ENCODE data around the gene EPHB1. TPM values are rescaled to one million over a fixed set of nuclear protein-coding genes. Genes with fewer than 3 reads are reported as not detected.

EPHB1 gene
- total RNA-seq, 1 donor from 2014 or later, result 8.1 TPM

DNA sequence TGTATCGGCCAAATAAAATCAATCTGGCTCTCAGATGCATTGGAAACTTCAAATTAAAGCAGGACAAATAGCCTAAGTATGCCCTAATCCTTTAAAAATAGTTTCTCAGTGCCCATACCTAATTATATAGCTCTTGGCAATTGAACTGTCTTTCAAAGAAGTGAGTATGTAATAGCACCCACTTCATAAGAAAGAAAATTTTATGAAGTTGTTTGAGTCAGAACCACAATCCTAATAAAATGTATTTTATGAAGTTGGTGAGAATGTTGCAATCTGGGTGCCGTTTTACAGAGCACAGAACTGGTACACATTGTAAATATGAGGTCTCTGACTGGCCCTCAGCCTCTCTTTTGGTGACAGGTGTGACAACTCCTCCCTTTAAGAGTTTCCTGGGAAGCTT is 45.4 kb downstream of the EPHB1 start:
- intact Hi-C loops (cut with micrococcal nuclease), result no loop called here

DNA sequence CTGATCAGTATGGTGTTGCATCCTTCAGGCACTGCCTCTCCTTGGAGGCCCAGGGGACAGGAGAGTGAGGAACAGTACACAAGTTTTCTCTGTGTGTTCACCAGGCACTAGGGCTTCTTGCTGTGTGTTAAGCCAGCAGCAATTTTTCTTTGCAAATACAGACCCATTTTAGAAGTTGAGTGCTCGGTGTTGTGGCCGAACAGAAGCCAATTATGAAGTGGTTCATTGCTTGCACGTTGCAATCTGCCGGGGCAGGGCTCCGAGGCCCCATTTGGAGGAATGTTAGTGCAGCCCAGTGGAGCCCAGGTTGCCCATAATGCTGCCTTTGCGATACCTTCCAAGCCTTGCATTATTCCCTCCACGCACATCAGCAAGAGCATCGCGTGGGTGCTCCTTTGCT is 51.0 kb downstream of the EPHB1 start:
- intact Hi-C loops (cut with micrococcal nuclease), result no loop called here

DNA sequence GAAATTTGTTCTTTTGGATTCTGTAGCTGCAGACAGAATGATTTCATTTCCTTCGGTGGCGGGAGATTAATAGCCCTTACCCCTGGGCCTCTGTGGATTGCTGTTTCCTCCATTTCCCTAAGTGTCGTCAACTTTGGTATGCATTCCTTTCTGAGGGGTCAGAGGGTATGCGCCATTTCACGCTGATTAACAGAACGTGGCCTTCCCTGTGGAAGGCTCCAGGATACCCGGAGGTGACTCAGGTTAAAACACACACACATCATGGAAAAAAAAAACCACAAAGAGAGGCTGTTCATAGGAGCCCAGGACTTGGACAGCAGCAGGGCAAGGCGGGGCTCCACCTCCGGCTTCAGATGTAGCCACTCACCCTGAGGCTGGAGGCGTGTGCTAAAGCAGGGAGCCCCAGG is 51.9 kb downstream of the EPHB1 start:
- intact Hi-C loops (cut with micrococcal nuclease), result no loop called here

DNA sequence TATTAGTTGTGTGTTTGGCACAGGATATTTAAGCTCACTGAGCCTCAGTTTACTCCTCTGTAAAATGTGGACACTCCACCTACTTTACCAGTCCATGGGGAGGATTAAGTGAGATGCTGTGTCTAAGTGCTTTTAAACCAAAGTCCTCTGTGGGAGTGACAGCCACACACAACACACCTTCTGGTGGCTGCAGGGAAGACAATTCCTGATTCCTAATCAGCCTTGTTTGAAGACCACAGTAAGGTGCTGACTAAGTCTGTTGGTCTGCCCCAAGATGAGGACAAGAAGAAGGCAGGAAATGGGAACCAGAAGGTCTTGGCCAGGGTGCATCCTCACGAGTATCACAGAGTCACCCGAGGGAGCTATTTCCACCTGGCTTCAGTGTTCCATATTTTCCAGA is 52.3 kb downstream of the EPHB1 start:
- intact Hi-C loops (cut with micrococcal nuclease), result no loop called here

DNA sequence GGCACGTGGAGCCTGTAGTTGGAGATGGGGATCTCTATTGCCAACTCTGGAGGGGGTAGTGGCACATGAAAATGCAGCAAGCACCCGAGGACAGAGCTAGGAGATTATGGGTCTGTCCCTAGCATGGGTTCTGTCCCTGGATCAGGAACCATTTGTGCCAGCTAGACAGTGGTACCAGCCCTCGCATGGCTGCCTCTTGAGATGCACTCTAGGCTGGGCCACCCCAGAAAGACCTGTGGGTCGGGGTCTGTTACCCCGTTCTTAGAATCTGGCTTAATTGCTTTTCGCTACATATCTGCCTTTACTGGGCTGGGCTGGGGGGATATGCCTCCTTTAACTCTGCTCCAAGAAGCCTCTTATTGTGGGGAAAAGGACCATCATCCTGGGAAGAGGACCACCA is 54.5 kb downstream of the EPHB1 start:
- intact Hi-C loops (cut with micrococcal nuclease), result no loop called here

DNA sequence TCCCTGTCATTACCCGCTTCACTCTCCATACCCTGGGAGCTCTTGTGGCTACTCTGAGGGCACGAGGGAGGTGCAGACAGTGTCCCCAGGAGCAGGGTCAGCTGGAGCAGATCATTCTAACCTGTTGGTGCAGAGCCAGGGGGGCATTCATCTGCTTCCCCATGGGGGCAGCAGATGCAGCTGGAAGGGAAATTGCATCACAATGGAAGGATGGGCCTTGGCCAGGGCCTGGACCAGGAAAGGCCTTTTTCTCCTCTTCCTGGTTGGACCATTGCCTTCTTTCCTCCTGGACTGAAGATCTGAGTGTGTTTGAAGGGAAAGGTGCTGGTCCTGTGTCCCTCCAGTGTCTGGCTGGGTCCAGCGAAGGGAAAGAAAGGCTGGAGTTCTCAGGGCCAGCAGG is 55.7 kb downstream of the EPHB1 start:
- intact Hi-C loops (cut with micrococcal nuclease), result no loop called here

DNA sequence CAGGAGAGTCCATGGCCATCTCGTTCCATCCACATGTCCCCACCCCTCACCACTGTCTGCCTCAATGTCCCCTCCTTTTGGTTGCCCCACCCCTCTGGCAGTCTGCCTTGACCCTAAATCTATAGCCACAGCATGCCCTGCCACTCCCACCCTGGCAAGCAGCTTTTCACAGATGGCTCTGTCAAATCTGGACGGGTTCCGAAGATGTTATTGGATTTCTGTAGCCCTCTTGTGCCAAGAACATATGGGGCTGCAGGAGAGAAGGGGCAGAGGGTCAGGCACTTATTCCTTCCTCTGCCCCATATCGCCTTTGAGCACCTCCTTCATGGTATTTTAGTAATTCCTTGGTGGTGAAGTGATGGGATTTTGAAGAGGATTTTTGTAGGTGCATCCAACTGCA is 57.1 kb downstream of the EPHB1 start:
- intact Hi-C loops (cut with micrococcal nuclease), result loop anchor here (2.0 kb wide), 1 partner anchor 49 kb away; no protein-coding TSS in a partner anchor

DNA sequence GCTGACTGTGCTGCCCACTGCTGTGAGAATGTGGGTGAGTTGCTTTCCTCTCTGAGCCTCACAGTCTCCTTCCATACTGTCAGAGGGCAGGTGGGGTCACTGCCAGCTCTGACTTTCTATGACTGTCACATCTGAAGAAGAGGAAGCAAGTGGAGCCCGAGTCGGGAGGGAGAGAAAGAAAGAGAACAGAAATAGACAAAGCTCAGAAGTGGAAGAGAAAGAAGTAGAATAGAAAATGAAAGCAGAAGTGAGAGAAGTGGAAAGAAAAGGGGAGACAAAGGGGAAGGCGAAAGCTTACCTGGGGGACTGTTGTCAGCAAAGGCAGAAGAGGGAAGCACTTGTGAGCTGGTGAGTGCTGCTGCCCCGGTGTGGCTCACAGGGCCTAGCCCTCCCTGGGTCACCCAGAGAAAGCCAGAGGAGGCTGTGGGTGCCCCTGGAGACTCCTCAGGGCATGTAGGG is 57.9 kb downstream of the EPHB1 start:
- intact Hi-C loops (cut with micrococcal nuclease), result loop anchor here (2.0 kb wide), 1 partner anchor 50 kb away; no protein-coding TSS in a partner anchor

DNA sequence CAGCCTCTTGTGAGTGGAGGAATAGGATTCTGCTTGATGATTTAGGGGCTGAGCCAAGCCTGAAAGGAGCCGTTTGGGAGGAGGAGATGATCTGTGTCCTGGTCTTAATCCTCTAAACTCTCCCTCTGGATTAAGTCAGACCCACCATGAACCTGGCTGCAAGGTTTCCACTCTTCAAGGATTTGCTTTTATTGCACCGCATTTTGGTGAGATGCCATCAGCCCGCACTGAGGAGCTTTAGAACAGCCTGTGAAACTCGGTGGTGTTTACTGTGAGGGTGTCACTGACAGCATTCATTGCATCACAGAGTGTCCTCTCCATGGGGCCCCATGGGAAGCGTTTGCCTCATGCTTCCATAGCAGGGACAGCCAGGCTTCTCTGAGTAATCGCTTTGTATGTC is 59.2 kb downstream of the EPHB1 start:
- intact Hi-C loops (cut with micrococcal nuclease), result no loop called here

DNA sequence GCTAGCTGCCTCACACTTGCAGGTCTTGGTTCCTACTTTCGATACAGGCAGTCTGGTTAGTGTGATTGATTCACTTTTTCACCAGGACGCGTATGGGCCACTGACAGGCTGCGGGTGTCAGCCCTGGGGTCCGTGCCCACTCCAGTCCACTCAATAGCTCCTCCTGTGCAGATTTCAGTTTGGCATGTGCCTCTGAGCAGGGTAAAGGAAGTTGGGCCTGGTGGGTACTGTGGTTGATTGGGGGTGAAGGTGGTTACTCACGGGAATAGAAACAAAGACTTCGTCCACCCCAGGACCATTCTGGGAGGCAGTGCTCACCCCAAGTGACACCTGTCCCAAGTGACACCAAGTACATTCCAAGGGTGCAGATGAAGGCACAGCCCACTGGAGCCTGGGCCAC is 62.3 kb downstream of the EPHB1 start:
- intact Hi-C loops (cut with micrococcal nuclease), result no loop called here

DNA sequence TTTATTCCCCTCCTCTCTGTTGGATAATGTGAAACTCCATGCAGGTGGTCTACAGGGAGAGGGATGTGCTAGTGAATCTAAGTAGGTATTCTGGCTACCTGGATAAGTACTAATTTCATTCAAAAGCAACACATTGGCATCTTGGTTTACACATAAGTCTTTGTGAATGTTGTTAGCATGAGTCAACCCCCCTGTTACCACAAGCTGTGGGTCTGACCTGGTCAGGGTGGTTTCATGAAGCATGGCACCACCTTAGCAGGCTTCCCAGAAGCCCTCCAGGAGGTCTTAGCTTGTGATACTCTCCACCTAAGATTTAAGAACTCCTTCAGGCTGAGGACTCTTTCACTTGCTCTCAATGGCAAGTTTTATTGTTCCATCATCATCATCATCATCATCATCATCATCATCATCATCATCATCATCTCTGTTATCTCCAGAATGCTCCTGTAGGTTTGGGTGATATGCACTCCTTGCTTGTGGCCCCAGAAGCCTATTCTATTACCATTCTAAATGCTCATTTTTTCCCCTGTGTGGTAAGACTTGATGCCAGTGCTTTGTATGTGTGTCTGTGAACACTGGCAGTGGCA is 62.8 kb downstream of the EPHB1 start:
- intact Hi-C loops (cut with micrococcal nuclease), result no loop called here

DNA sequence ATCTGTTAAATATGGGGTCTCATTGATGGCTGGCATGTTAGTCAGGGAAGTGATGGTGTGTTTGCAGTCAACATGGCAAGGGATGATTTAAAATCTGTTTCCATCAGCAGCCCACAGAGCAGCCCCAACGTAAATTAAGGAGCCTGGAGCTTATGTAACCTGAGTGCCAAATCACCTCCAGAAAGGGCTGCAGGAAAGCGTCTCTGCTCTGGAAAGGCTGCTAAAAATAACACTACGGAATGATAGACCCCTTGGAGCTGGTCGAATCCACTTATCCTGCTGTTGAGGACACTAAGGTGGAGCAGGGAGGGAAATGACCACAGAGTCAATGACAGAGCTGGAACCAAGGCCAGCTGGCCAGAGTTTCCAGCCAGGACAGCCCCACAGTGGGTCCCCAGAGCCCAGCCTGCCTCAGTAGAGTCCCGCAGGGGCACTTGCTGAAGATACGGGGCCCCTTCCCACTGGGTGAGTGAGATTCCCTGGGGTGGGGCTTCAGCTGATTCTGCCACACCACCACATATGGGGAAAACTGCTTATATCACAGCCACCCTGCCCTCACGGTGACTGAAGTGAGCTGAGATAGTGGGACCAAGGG is 63.5 kb downstream of the EPHB1 start:
- intact Hi-C loops (cut with micrococcal nuclease), result no loop called here

DNA sequence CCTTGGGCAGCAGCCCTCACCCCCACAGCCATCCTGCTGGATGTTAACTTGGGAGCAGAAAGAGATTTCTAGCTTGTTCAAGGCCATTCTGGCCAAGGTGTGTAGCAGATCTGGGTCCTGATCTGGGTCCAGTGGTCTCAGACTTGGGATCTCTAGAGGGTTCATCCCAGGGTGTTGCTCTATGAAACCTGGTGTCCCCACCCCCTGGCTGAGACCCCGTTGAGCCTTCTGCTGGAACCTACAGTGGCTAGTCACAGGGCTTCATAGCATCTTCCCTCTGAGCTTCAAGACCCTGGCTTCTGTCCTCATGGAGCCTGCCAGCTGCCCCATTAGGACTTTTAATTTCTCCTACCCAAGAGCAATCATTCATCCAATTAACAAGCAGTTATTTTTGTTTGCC is 64.3 kb downstream of the EPHB1 start:
- intact Hi-C loops (cut with micrococcal nuclease), result no loop called here

DNA sequence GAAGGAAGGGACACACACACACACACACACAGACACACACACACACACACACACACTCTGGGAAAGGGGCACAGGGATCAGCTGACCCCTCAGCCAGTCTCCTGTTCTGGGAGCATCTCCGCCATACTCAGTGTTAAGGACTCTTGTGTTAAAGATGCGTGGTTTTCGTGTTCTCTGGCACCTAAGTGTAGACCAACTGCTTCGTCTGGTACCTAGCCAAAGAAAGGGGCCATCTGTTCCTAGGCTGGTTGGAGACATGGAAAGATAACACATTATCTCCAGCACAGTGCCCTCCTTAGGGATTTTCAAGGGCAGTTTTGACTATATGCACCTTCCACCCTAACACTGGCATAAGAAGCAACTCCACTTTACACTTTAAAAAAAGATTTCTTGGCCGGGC is 65.1 kb downstream of the EPHB1 start:
- intact Hi-C loops (cut with micrococcal nuclease), result no loop called here

DNA sequence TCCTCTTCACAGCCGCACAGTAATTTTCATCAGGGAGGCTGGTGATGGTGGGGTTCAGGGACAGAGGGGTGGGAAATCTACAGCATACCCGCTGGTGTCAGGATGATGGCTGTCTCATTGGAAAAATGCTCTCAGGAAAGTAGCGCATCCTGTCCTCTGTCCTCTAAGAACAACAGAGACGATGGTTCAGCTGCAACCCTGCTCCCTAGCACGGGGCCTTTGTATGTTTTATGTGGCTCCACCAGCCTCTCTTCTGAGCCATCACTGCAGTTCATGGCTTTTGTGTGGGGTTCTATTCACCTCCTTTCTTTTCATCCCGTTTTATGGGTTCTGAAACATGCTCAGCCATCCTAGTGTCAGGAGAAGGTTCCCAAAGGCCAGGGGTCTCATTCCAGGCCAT is 68.9 kb downstream of the EPHB1 start:
- intact Hi-C loops (cut with micrococcal nuclease), result no loop called here

DNA sequence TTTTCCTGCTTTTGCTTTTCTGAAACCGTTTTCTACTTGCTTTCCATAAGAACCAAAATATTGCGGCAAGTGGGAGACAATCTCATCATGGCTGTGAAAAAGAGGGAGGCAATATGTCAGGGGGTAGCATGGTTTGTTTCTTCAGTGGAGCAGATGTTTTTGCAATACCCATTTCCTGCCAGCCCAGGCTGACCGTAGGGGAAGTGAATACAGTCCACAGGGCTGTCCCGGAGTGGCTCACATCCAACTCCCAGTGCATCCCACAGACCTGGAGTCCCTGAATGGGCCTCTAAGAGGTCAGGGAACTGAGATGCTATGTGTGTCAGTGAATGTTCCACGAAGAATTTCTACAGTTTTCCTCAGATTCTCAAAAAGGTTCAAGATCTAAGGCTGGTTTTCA is 69.6 kb downstream of the EPHB1 start:
- intact Hi-C loops (cut with micrococcal nuclease), result no loop called here

DNA sequence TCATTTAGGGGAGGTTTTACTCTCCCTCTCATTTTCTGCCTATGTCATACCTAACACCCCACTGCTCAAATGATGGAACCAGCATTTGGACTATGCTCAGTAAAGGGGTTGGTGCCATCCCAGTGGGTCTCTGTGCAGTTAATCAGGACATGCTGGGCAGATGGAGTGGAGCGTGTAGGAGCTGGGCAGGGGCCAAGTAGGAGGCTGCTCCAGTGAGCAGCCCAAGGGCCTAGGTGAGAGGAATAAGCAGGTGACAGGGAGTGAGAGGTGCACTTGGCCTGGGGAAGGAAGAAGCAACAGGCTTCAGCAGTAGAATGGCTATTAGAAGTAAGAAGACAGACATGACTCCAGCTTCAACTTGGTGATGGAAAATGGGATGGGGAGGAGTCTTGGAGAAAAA is 72.2 kb downstream of the EPHB1 start:
- intact Hi-C loops (cut with micrococcal nuclease), result no loop called here

DNA sequence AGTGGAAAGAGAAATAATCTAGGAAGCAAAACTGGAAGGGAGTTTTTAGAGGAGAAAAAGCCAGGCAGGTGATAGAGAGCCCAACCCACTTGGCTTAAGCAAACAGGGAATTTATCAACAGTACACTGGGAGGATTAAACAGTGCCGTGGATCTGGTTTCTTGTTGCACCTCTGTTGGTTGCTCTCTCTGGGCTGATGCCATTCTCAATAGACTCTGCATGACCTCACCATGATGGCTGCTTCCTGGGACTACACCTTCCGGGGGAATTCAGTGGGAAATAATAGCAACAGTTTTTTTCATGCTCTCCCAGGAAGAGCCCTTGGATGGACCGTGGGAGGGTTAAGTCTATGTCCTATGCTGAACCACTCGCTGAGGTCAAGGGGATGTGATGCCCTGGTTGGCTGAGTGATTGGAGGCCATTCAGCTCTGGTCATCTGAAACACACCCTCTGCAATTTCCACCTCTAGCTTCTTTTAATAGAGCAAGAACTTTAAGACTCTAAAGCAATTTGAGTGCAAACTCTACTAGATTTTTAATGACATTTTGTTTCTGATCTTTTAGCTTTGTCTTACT is 74.2 kb downstream of the EPHB1 start:
- intact Hi-C loops (cut with micrococcal nuclease), result no loop called here

DNA sequence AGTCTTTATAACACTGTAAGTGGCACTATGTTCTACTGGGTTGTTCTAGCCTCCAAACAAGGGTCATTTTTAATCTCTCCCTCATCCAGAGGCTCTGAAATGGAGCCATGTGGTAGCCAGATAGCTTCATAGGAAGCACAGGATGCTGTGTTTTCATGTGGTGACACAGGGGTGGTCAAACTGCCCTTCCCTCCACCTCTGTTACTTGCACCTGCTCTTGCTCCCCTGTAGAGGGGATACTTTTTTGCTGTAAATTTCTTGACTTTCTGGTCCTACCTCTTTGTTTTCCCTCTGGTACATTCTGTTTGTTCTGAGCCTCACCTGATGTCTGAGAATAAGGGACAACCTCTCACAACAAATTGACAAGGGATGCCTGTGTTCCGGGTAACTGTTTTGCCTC is 76.8 kb downstream of the EPHB1 start:
- intact Hi-C loops (cut with micrococcal nuclease), result no loop called here

DNA sequence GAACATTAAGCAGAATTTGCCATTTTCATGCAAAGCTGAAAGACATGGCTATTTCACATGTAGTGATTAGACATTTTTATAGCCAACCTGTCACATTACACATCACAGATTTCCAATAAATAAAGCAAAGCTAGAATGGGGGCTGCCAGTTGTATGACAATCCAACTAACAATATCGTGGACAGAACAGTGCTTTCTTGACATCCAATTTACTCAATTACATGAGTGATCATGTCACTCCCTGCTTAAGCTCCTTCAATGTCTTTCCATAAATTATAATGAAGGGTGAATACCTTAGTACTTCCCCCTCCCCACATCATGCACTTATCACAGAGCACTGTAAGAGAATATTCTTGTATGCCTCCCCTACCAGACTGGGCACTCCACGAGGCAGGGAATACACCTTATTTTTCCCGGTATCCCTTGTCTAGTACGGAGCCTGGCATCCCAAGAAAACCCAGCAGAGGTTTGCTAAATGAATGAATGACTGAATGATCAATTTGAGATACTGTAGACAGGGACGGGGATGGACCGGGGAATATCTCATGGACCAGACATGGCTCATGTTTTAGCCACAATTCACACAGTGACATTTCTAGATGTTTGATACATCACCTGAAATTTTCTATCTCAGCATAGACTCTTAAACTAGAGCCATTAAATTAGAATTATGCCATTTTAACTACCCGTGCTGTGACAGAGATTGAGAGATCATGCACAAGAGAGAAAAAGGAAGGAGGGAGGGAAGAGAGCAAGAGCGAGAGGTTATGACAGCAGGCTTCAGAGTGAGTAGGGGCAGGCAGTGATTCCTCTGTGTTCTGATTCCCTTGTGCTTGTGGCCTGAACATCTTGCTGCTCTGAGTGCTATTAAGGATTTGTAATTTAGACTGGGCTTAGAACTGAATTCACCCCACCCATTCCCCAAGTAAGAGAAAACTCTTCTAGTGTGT is 77.7 kb downstream of the EPHB1 start:
- intact Hi-C loops (cut with micrococcal nuclease), result no loop called here

DNA sequence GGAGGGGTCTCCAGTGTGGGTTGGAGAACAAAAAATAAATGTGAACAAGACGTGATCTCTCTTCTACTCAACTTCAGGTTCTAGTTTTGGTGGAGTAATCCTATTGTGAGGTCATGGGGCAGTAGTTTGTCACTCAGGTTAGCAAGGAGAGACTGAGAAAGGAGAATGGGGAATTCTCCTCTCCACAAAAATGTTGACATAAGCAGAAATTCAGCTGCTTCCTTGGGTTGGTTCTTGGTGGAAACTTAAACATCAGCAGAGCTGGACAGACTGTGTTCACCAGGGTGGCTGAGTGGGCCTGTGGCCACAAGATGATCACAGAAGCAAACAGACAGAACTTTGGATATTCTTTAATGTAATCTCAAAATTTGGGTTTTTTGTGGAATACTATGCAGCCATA is 78.7 kb downstream of the EPHB1 start:
- intact Hi-C loops (cut with micrococcal nuclease), result no loop called here

Measured in T-helper 1 cell treated with Interleukin-12 subunit alpha and Interleukin-12 subunit beta and Interleukin-4 antibody, amounts not matched to agents 30 ng/mL and 1 ng/mL, for 36 hours (primary cell).